Esophagus muscularis mucosa (tissue), 4 donors: ENCODE measurements around the gene SIGLEC12. TPM values are rescaled to one million over a fixed set of nuclear protein-coding genes. Genes with fewer than 3 reads are reported as not detected.
"Not testable (repeated sequence)": the region's sequence is repeated elsewhere in the genome, so short reads cannot be mapped to it uniquely, and the experiment has no call there.

Source experiments
- DNase-seq: peaks from one replicate; pipeline ENCODE4 v3.0.0-alpha.2; 2017; ENCODE audit errors: extremely low spot score
- H3K27ac ChIP-seq, 4 donors: fragments of 200-600 bp; sonication (generic); replicated peaks in 1 of 4; 1 replicate in 3 of 4; 2 replicates in 1 of 4; pipeline ENCODE4 v1.5.1; 2016 to 2019; ENCODE audit warnings: mild to moderate bottlenecking in 1 of 4
- H3K27me3 ChIP-seq, 4 donors: fragments of 200-600 bp; sonication (generic); one replicate each; pipeline versions ENCODE4 v1.5.1 to v1.6.0; 2016 to 2019
- H3K36me3 ChIP-seq, 4 donors: fragments of 200-600 bp; sonication (generic); one replicate each; pipeline ENCODE4 v1.5.1; 2016 to 2019
- H3K4me1 ChIP-seq, 4 donors: fragments of 200-600 bp; sonication (generic); one replicate each; pipeline ENCODE4 v1.5.1; 2016 to 2019
- H3K4me3 ChIP-seq, 4 donors: fragments of 200-600 bp; sonication (generic); 1 replicate in 2 of 4; 2 replicates in 2 of 4; pipeline ENCODE4 v1.5.1; 2016 to 2019; ENCODE audit warnings: mild to moderate bottlenecking in 4 of 4, moderate library complexity in 1 of 4
- H3K9me3 ChIP-seq, 4 donors: fragments of 200-600 bp; sonication (generic); 1 replicate in 3 of 4; 2 replicates in 1 of 4; pipeline ENCODE4 v1.5.1; 2016 to 2019
- EP300 ChIP-seq: sonication (generic); formaldehyde crosslinking; IDR thresholded peaks from one replicate; pipeline ENCODE4 v1.6.1; 2017; ENCODE audit warnings: antibody characterized with exemption
- POLR2A ChIP-seq: fragments of 450-650 bp; IDR thresholded peaks from one replicate; pipeline ENCODE4 v1.6.1; 2017; ENCODE audit warnings: antibody characterized with exemption, moderate library complexity, mild to moderate bottlenecking, low read depth
- POLR2AphosphoS5 ChIP-seq, 2 donors: sonication (generic); formaldehyde crosslinking; IDR thresholded peaks; one replicate each; pipeline ENCODE4 v1.6.1; 2017; ENCODE audit warnings: antibody characterized with exemption in 2 of 2
- WGBS: methylation state at CpG from one replicate; pipeline ENCODE4 v1.1.5; 2018; 5-methylcytosine and 5-hydroxymethylcytosine counted together
- intact Hi-C: fragments of 100-400 bp; cut with DNase I; formaldehyde crosslinking; loops from one replicate; pipeline ENCODE4 v1.15.1; 2023
- total RNA-seq, 4 donors: library from RNA; depleted of rRNA; stranded (reverse); fragments of >200 nt; gene quantifications; one replicate each; pipeline versions ENCODE4 v1.1.0 to v1.2.1, GENCODE V29; 2016
- TF ChIP-seq, protein P1 (sequence below), 3 experiments: fragments of 200-600 bp in 2 of 3; fragments of 450-650 bp in 1 of 3; sonication (generic) in 2 of 3; IDR thresholded peaks; one replicate each; pipeline ENCODE4 v1.5.1; 2017 to 2019; ENCODE audit warnings: antibody characterized with exemption in 3 of 3, mild to moderate bottlenecking in 2 of 3, moderate library complexity in 1 of 3

The SIGLEC12 gene
- total RNA-seq, 4 donors from 2014 or later: 0.29 TPM; not detected in 3

DNA sequence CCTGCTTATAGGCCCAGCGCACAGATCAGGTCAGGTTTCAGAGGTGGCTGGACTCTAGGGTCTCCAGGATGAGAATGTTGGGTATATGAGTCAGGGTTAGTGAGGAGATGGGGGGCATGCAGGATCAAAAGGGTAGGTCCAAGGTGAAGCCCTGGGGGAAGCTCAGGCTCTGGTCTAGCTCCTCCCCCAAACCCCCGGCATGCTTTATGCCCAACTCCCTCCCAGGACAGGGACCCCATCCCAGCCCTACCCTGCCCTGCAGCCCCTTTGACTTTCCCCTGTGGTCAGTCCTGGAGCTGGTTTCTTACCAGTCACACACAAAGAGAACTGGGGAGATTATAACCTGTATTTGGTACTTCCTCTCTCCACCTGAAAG lies 33.1 kb downstream of the SIGLEC12 start:
- Histone ChIP-seq H3K27me3 (peaks cover 0 to 39% (median 0%) of the 10 kb centered on the region in 4 donors), H3K4me3 (no peak overlapping the region), H3K27ac (no peak overlapping the region), H3K9me3 (no peaks in the 10 kb centered on the region), H3K36me3 (no peaks in the 10 kb centered on the region), H3K4me1 (no peaks in the 10 kb centered on the region)
- WGBS: 83% methylated on average over 2 of the region's 2 CpGs
- DNase-seq: no peak
- intact Hi-C loops: no loop called here
- TF ChIP-seq POLR2A: no peak
- TF ChIP-seq, protein P1, sequence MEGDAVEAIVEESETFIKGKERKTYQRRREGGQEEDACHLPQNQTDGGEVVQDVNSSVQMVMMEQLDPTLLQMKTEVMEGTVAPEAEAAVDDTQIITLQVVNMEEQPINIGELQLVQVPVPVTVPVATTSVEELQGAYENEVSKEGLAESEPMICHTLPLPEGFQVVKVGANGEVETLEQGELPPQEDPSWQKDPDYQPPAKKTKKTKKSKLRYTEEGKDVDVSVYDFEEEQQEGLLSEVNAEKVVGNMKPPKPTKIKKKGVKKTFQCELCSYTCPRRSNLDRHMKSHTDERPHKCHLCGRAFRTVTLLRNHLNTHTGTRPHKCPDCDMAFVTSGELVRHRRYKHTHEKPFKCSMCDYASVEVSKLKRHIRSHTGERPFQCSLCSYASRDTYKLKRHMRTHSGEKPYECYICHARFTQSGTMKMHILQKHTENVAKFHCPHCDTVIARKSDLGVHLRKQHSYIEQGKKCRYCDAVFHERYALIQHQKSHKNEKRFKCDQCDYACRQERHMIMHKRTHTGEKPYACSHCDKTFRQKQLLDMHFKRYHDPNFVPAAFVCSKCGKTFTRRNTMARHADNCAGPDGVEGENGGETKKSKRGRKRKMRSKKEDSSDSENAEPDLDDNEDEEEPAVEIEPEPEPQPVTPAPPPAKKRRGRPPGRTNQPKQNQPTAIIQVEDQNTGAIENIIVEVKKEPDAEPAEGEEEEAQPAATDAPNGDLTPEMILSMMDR (IDR thresholded peaks at IDR 0.05): no peak
- TF ChIP-seq POLR2AphosphoS5 (IDR thresholded peaks at IDR 0.05): no peak
- TF ChIP-seq EP300: no peak

DNA sequence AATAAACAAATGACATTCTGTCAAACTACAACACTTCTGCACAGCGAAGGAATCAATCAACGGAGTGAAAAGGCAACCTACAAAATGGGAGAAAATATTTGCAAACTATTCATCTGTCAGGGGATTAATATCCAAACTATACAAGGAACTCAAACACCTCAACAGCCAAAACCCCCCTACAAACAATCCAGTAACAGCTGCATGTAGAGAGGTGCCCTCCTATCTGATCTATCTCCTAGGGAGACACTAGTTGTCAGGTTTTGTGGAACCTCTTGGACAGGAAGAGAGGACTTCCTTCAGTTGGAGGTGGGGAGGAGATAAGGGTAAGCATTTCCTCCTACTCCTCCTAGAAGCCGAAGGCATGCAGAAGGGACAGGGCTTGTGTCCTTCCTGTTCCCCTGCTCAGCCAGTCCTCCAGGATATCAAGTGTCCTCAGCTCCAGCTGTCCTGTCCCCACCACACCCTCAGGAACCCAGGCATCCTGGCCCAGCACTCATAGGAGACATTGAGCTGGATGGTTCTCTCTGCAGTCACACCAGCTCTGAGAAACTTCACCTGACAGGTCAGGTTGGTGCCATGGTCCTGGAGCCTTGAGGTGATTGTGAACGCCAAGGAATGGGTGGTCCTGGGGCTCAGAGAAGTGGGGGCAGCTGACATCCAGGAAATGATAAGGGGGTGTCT lies 33.6 kb downstream of the SIGLEC12 start:
- Histone ChIP-seq H3K27me3 (peaks cover 0 to 36% (median 0%) of the 10 kb centered on the region in 4 donors), H3K4me1 (no peaks in the 10 kb centered on the region), H3K4me3 (no peak overlapping the region), H3K36me3 (no peaks in the 10 kb centered on the region), H3K9me3 (no peaks in the 10 kb centered on the region), H3K27ac (no peak overlapping the region)
- no peak for DNase-seq
- 73% methylated on average over 3 of the region's 4 CpGs for WGBS
- TF ChIP-seq POLR2A (no peak), POLR2AphosphoS5 (IDR thresholded peaks at IDR 0.05) (no peak), EP300 (no peak)
- TF ChIP-seq, protein P1 (IDR thresholded peaks at IDR 0.05): no peak
- intact Hi-C loops: no loop called here

DNA sequence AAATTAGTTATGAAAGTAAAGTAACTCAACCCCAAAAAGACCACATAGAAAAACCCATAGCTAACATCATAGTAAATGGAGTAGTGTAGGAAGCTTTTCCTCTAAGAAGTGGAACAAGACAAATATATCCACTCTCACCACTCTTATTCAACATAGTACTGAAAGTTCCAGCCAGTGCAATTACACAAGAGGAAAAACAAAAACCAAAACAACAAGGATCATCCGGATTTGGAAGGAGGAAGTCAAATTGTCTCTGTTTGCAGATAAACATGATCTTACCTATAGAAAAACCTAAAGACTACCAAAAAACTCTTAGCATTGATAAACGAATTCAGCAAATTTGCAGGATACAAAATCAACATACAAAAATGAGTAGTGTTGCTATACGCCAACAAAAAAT lies 34.9 kb downstream of the SIGLEC12 start:
- no peak overlapping the region for H3K4me3 ChIP-seq
- H3K36me3 ChIP-seq: no peaks in the 10 kb centered on the region
- peaks cover 0 to 37% (median under 1%) of the 10 kb centered on the region in 4 donors for H3K27me3 ChIP-seq
- H3K9me3 ChIP-seq: no peaks in the 10 kb centered on the region
- no peak for TF ChIP-seq POLR2AphosphoS5 (IDR thresholded peaks at IDR 0.05)
- no peak for TF ChIP-seq EP300
- TF ChIP-seq, protein P1 (IDR thresholded peaks at IDR 0.05): no peak
- DNase-seq: no peak
- intact Hi-C loops: no loop called here
- no peaks in the 10 kb centered on the region for H3K4me1 ChIP-seq
- WGBS: 57% methylated on average over 3 of the region's 3 CpGs
- H3K27ac ChIP-seq: no peak overlapping the region

DNA sequence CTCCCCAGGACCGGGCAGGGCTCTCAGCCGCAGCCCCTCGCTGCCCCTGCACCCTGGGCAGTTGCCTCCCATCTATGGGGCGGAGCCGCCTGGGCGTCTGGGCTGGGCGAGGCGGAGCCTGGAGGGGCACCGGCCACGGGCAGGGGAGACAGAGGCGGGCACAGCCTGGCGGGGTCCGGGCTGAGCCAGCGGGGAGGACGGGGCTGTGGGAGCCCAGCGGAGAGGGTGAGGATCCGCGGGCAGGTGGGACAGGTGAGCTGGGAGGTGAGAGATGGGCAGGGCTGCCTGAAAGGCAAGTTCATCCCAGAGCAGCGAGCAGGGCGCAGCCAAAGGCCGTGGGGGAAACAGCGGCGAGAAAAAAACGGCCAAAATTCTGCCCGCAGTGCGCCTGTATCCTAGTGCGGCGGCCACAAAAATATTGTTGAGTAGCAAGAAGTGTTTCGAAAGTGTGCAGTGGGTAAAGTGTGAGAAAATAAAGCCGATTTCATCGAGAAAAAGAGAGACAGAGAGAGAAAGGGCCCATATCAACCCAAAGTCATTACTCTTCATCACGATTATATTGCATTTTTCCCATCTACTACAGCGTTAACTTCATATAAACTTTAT lies 37.5 kb downstream of the SIGLEC12 start:
- intact Hi-C loops, DNase-seq, H3K4me1 ChIP-seq, H3K9me3 ChIP-seq, H3K36me3 ChIP-seq, H3K4me3 ChIP-seq, H3K27ac ChIP-seq: not testable (repeated sequence)
- WGBS: 28% methylated on average over 12 of the region's 33 CpGs
- H3K27me3 ChIP-seq: peaks cover 0 to 53% (median 3%) of the 10 kb centered on the region in 4 donors

DNA sequence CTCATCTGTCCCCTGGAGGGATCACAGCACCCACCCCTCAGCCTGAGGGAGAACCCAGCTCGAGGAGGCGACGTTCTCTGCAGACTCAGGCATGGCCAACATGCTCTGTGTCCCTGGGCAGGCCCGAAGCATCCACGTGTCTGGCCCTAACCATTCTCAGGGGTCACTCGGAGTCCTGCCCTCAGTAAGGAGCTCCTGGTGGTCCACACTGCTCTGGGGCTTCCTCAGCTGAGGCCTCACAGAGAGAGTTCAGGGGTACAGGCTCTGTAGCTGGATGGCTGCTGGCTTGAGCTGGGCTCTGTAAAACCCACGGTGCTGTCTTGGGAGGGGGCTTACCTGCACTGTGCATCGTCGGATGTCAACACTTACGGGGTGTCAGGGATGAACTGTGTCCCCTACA lies 38.9 kb downstream of the SIGLEC12 start:
- no peaks in the 10 kb centered on the region for H3K36me3 ChIP-seq
- WGBS: 92% methylated on average over 4 of the region's 10 CpGs
- intact Hi-C loops: no loop called here
- no peak for TF ChIP-seq POLR2A
- TF ChIP-seq POLR2AphosphoS5 (IDR thresholded peaks at IDR 0.05): no peak
- TF ChIP-seq EP300: no peak
- TF ChIP-seq, protein P1 (IDR thresholded peaks at IDR 0.05): no peak
- no peak for DNase-seq
- H3K9me3 ChIP-seq: no peaks in the 10 kb centered on the region
- H3K27me3 ChIP-seq: peaks cover 0 to 56% (median 3%) of the 10 kb centered on the region in 4 donors
- H3K27ac ChIP-seq: no peak overlapping the region
- H3K4me3 ChIP-seq: no peak overlapping the region
- H3K4me1 ChIP-seq: no peaks in the 10 kb centered on the region
